NAMALWA (cell line): ENCODE measurements around the gene SMCO1.
"Not testable (repeated sequence)": the region's sequence is repeated elsewhere in the genome, so short reads cannot be mapped to it uniquely, and the experiment has no call there.

Source experiments
- DNase-seq: peaks from one replicate; pipeline ENCODE4 v3.0.0-alpha.2; 2015; ENCODE audit warnings: low spot score

Gene SMCO1

DNA sequence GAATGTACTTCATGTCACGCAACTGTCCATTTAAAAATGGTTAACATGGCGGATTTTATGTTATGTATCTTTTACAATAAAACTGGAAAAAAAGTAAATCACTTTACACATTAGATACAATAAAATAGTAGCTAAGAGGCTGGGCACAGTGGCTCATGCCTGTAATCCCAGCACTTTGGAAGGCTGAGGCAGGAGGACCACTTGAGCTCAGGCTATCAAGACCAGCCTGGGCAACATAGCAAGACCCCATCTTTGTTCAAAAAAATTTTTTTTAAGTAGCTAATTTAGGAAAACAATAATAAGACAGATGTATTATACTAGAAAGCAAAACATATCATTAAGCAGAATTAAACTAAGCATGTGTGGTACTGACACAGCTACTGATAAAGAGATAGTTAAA, 23.1 kb downstream of the SMCO1 start:
- DNase-seq, result no peak

DNA sequence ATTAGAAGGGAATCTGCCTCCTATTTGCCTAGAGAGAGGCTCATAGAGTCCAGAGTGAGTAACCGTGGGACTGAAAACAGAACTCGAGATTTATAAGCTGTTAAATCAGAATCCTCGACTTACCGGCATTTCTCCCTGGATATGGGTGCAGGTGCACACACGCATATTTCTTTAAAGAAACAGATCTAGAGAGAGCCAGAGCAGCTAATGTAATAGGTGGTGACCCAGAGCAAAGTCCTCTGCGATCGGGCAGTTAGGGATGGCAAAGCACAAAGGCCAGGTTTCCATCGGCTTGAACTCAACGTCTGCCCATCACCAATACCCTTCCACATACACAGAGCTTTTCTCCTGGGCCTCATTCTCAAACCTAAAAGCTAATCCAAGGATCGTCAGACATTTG, 25.4 kb downstream of the SMCO1 start:
- DNase-seq, result no peak

DNA sequence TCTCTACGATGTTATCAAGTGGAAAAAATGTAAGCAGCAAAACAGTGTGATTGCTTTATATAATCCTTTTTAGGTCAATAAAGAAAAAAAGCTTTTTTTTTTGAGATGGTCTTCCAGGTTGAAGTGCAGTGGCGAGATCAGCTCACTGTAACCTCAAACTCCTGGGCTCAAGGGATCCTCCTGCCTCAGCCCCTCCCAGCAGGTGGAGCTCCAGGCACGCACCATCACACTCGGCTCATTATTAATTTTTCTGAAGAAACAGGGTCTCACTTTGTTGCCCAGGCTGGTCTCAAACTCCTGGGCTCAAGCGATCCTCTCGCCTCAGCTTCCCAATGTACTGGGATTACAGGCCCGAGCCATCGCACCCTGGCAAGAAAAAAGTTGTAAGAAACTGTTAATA, 28.9 kb downstream of the SMCO1 start:
- peak; percentile 37 for DNase-seq

DNA sequence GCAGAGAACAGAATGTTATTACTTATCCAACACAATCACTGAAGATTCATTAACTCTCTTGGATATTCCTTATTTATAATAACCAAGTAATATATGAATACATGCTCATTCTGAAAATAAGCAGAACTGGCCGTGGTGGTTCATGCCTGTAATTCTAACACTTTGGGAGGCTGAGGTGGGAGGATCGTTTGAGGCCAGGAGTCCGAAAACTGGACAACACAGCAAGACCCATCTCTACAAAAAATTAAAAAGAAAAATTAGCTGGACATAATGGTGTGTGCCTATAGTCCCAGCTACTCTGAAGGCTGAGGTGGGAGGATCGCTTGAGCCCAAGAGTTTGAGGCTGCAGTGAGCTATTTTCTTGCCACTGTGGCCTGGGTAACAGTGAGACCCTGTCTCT, 37.5 kb downstream of the SMCO1 start:
- DNase-seq, result no peak

DNA sequence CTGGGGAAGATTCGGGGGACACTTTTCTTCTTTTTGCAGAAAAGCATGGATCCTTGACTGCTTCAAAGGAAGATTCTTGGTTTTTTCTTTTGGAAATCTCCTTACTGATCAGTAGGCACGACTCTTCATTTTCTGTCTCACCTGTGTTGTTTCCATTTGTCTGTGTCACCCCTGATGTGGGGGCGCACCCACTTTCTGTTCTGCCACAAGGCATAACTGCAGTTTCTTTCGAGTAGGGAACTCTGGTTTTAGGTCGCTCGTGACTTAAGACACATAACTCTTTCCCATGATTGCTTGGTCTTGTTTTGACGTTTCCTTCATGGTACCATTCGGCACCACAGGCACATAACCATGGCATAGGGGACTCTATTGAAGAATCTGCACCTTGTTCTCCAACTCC, 42.9 kb downstream of the SMCO1 start:
- no peak for DNase-seq

DNA sequence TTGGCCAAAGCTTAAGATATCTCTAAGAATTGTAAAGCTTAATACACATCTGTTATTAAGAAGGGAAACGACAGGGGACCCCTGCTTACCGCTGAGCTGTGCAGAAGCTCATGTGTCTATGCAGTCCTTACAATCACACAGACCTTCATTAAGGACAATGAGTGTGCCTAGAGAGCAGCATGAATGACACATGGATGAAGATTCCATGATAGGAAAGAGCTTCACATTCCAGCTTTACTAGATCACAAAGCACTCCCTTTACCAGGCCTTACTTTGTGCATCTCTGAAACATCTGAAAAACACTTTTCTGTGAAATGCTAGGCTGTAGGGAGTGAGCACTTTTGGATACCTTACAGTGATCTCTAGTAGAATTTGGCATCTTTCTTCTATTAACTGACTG, 43.6 kb downstream of the SMCO1 start:
- DNase-seq, result no peak

DNA sequence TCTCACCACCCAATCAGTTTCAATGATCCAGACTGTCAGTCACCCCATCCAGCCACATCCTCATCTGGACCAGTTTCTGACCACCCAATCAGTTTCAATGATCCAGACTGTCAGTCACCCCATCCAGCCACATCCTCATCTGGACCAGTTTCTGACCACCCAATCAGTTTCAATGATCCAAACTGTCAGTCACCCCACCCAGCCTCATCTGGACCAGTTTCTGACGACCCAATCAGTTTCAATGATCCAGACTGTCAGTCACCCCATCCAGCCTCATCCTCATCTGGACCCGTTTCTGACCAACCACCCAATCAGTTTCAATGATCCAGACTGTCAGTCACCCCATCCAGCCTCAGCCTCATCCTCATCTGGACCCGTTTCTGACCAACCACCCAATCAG, 45.0 kb downstream of the SMCO1 start:
- not testable (repeated sequence) for DNase-seq

DNA sequence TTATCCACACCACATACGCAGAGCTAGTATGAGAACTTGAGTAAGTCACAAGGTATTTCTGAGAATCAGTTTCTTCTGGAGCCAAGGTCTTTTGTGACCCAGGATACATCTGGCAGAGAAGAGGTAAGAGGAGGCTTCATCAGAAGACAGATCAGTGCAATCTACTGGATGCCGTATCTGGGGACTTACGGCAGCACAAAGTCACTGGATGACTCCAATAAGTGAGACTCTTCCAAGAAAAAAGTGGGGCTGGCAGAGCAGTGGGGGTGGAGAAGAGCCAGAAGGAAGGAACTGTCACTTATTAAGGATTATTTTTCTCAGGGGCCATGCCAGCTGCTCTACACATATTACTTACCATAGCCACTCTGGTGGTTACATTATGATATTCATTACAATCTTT, 51.3 kb downstream of the SMCO1 start:
- peak; percentile 40 for DNase-seq

DNA sequence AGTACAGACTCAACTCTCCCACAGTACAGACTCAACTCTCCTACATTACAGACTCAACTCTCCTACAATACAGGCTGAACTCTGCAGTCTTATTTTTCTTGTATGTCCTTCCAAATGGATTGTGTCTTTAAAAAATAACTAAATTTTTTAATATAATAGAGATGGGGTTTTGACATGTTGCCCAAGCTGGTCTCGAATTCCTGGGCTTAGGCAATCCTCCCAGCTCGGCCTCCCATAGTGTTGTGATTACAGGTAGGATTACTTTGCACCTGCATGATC, 51.7 kb downstream of the SMCO1 start:
- DNase-seq, result peak; percentile 47

DNA sequence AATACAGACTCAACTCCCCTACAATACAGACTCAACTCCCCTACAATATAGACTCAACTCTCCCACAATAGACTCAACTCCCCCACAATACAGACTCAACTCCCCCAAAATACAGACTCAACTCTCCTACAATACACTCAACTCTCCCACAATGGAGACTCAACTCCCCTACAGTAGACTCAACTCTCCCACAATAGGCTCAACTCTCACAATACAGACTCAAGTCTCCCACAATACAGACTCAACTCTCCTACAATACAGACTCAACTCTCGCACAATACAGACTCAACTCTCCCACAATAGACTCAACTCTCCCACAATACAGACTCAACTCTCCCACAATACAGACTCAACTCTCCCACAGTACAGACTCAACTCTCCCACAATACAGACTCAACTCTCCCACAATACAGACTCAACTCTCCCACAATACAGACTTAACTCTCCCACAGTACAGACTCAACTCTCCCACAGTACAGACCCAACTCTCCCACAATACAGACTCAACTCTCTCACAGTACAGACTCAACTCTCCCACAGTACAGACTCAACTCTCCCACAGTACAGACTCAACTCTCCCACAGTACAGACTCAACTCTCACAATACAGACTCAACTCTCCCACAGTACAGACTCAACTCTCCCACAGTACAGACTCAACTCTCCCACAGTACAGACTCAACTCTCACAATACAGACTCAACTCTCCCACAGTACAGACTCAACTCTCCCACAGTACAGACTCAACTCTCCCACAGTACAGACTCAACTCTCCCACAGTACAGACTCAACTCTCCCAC, 52.3 kb downstream of the SMCO1 start:
- peak; percentile 71 for DNase-seq

DNA sequence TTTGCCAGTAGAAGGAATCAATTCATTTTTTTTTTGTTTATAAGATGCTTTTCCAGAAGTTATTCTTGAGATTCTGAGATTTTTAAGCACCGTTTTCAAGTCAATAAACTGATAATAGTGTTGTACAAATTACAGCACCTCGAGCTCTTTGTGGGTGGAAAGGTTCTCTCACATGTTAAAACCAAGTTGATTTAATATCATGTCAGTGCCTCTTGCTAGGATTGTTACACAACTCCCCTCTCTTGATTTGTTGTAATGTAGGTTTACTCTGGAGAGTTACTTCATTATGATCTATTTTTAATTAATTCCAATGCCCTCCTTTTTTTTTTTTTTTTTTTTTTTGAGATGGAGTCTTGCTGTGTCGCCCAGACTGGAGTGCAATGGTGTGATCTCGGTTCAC, 57.1 kb downstream of the SMCO1 start:
- no peak for DNase-seq

DNA sequence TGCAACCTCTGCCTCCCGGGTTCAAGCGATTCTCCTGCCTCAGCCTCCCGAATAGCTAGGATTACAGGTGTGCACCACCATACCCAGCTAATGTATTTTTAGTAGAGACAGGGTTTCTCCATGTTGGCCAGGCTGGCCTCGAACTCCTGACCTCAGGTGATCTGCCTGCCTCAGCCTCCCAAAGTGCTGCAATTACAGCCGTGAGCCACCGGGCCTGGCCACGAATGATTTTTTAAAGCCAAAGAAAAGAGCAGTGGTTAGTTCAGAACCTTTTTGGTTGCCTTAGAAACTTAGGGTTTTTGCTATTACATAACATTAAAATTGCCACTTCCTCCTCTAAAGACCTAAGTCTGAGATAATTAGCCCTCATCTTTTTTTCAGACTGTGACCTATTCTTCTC, 57.7 kb downstream of the SMCO1 start:
- peak; percentile 57 for DNase-seq
